Sigmoid colon (tissue), 4 donors: ENCODE measurements around the gene FUBP1.

Experiments
- CTCF ChIP-seq, 4 experiments: fragments of 450-650 bp in 3 of 4; fragments of 200-600 bp in 1 of 4; IDR thresholded peaks; one replicate each; pipeline ENCODE4 v1.5.1; 2016 to 2019; ENCODE audit warnings: antibody characterized with exemption in 4 of 4, mild to moderate bottlenecking in 3 of 4, moderate library complexity in 2 of 4
- POLR2AphosphoS5 ChIP-seq, 4 donors: sonication (generic); formaldehyde crosslinking; IDR thresholded peaks; one replicate each; pipeline ENCODE4 v1.6.1; 2017; ENCODE audit warnings: antibody characterized with exemption in 4 of 4

- TF ChIP-seq CTCF (IDR thresholded peaks at IDR 0.05) (no peak), POLR2AphosphoS5 (IDR thresholded peaks at IDR 0.05) (no peak)
These were observed 23.2 kb downstream of the FUBP1 start for GRCh38 chr1:77955709-77956108.
